Measurements from ENCODE around the gene CTNNA2.
"Not testable (repeated sequence)": the region's sequence is repeated elsewhere in the genome, so short reads cannot be mapped to it uniquely, and the experiment has no call there.

The CTNNA2 gene

GRCh38 chr2:79994965-79995364, 482.1 kb downstream of the CTNNA2 start:
- no peak for DNase-seq

- DNase-seq, result no peak
Observed at GRCh38 chr2:79996709-79997108, 483.9 kb downstream of the CTNNA2 start.

GRCh38 chr2:80001701-80002101, 488.9 kb downstream of the CTNNA2 start:
- DNase-seq, result no peak

- DNase-seq, result no peak
Observed at GRCh38 chr2:80002112-80002511, 489.3 kb downstream of the CTNNA2 start.

GRCh38 chr2:80002568-80003157, 489.8 kb downstream of the CTNNA2 start:
- no peak for DNase-seq

GRCh38 chr2:80007777-80008503, 495.1 kb downstream of the CTNNA2 start:
- no peak for DNase-seq

- DNase-seq, result no peak
Observed at GRCh38 chr2:80008596-80008995, 495.7 kb downstream of the CTNNA2 start.

- no peak for DNase-seq
Observed at GRCh38 chr2:80009211-80009610, 496.4 kb downstream of the CTNNA2 start.

- no peak for DNase-seq
Observed at GRCh38 chr2:80012061-80012460, 499.2 kb downstream of the CTNNA2 start.

GRCh38 chr2:80014637-80015036, 501.8 kb downstream of the CTNNA2 start:
- DNase-seq, result no peak

- no peak for DNase-seq
Observed at GRCh38 chr2:80016171-80016570, 503.3 kb downstream of the CTNNA2 start.

- DNase-seq, result no peak
Observed at GRCh38 chr2:80019571-80020460, 507.0 kb downstream of the CTNNA2 start.

- no peak for DNase-seq
Observed at GRCh38 chr2:80022018-80022417, 509.2 kb downstream of the CTNNA2 start.

- no peak for DNase-seq
Observed at GRCh38 chr2:80026040-80026729, 513.3 kb downstream of the CTNNA2 start.

- DNase-seq, result no peak
Observed at GRCh38 chr2:80028051-80028450, 515.2 kb downstream of the CTNNA2 start.

- DNase-seq, result no peak
Observed at GRCh38 chr2:80028584-80028983, 515.7 kb downstream of the CTNNA2 start.

- no peak for DNase-seq
Observed at GRCh38 chr2:80030135-80030534, 517.3 kb downstream of the CTNNA2 start.

- not testable (repeated sequence) for DNase-seq
Observed at GRCh38 chr2:80032684-80033083, 519.8 kb downstream of the CTNNA2 start.

GRCh38 chr2:80035749-80036285, 523.0 kb downstream of the CTNNA2 start:
- no peak for DNase-seq

GRCh38 chr2:80037310-80037709, 524.5 kb downstream of the CTNNA2 start:
- no peak for DNase-seq

GRCh38 chr2:80040226-80040625, 527.4 kb downstream of the CTNNA2 start:
- no peak for DNase-seq

GRCh38 chr2:80042635-80043034, 529.8 kb downstream of the CTNNA2 start:
- no peak for DNase-seq

GRCh38 chr2:80048296-80048695, 535.4 kb downstream of the CTNNA2 start:
- no peak for DNase-seq

Data from midbrain (tissue), 1 donor.